GM21576 (cell line): ENCODE data around the gene PRXL2B.

Experiments used
- ATAC-seq: cut with Tn5 transposase; IDR thresholded peaks from one replicate; pipeline ENCODE4 v1.9.1; 2021; ENCODE audit warnings: mild to moderate bottlenecking, moderate library complexity; ENCODE audit not compliant: unreplicated experiment

Gene PRXL2B

DNA sequence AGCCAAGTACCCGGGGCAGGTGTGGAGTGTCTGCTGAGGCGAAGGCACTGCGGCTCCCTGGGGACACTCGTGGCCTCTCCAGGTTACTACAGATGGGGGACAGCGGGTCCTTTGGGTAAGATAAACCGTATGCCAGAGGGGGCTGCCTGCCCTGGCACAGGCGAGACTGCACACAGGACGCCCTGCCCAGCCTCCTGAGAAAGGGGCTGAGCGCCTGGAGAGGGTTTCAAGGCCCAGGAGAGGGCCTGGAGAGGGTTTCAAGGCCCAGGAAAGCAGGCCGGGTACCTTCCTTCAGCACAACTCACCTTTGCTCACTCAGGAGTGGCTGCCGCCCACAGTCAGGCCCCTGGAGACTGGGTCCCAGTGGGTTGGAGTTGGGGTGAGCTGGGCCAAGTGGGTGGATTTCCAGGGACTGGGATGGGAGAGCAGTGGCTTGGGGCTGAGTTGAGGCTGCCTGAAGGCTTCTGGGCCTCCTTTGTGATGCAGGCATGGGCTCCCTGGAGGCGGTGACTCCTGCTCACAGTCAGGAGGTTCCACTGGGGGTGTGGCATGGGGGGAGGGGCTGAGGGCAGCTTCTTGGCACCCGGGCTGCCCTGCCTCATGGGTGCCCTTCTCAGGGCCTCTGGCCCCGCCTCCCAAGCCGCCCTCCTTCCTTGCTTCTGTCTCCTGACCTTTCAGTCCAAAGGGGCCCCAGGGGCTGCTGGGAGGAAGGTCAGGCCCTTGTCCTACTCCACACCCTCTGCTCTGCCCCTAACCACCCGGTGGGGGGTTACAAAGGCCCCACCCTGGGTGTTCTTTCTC, 46.2 kb downstream of the PRXL2B start, which contains the start of gene MMEL1:
MMEL1 (minus strand) TSS at position 456 of the 801 bp plus-strand sequence. CDS start 3,532 bp downstream, outside the sequence.
- no peak for ATAC-seq

DNA sequence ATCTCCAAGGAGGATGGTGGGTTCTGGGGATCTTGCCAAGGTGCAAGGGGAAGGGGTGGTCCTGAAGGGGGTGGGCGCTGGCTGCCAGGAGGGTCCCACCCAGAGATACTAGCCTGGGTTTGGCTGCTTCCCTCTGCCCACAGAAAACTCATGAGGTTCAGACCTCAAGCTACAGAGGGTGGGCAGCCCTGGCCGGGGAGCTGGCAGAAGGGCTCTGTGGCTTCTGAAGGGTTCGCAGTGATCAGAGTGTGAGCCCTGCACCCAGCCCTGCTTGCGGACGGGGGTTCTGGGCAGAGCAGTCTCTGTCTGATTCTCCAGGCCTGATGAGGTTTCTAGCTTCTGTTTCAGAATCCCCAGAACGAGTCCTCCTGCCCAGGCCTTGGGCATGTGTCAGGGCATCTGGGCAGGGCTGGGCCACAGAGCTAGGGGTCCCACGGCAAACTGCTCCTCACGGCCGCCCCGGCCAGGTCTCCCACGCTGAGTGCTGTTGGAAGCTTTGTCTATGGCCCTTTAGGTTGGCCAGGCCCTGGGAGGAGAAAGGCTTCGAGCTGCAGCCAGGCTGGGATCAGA, 46.9 kb downstream of the PRXL2B start:
- no peak for ATAC-seq

DNA sequence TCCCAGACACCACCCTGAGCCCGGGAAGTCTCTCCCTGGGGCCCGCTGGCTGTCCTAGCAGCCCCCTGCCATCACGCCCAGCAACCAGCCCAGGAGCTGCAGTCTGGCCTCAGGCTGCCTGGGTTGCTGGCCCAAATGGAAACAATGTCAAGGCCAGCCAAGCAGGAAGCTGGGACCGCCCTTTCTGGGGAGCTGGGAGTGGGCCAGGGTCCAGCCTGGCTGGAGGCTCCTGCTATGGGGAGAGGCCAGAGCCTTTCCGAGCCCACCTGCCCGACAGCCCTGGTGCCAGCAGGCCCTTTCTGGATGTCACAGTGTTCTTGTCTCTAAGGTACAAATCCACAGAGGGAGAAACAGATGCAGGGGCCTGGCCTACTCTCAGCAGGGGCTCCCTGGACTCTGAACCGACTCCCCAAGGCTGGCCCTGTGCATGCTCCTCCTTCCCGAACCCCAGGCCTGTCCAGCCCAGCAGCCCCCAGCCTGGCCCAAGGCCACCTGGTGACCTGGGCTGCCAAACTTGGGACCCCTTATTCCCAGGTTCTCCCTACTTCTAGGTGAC, 47.4 kb downstream of the PRXL2B start:
- ATAC-seq = no peak

DNA sequence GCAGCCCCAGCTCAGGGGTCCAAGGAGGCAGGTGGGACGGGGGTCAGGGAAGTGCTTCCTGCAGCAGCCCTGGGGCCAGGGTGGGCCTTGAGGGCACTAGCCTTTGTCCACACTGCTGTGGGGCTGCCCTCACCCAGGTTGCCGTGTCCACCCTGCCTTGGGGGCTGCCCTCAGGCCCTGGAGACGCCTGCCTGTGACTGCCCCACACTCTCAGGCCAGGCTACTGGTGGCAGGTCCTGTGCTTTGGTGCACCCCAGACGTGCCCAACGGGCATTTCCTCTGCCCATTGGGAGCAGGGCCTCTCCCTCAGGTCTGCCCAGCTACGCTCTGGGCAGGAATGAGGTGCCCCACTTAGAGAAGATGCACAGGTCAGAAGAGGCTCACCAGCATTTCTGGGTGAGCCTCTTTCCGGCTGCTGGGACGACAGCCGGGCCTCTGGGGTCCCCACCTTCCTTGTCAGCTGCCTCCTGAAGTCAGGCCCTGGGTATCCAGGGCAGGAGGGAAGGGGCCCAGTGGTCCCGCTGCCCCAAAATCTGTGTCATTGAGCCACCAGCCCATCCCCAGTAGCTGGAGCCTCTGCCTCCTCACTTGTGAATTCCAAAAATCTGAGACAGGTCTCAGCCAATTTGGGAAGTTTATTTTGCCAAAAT, 48.9 kb downstream of the PRXL2B start:
- ATAC-seq = no peak

DNA sequence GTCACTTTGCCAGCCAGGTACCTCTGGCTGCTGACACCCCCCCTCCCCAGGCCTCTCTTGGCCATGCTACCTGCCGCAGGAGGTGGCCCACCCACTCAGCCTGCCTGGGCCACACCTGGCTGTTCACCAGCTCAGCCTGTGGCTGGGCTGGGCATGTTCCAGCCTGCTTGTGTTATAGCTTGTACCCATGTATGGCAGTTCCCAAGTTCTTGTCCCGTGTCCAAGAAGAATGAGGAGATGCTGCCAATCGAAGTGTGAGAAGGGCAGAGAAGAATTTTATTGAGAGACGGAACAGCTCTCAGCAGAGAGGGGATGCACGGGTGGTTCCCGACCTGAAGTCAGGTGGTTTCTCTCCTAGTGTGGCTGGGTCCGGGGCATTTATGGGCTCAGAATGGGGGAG, 50.2 kb downstream of the PRXL2B start:
- ATAC-seq = no peak

DNA sequence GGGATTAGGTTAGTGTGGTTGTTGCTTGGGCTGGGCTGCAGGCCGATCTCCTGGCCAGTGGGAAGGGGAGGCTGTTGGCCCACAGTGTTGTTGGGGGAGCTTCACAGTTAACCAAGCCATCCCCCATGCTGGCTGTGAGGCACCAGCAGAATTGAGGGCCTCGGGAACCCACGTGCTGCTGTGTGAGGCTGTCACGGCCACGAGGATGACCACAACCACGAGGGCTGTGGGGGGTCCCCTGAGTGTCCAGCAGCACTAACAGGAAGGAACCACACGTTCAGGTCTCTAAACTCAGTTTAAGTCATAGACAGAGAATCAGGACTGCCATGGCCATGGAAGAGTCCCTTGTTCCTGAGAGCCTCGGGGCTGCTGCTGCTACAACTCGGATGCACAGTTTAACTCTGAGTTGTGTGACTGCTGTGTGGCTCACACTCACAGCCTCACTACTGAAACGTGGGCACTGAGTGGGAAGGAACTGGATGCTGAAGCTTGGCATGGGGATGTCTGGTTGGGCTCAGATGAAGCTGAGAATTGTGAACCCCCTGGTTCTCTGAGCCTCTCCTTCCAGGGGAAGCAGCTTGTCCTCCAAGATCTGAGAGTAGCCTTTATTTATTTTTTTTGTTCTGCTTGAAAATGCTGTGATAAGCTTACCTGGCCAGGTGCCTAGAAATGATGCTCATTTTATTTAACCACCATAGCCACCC, 51.0 kb downstream of the PRXL2B start:
- no peak for ATAC-seq

DNA sequence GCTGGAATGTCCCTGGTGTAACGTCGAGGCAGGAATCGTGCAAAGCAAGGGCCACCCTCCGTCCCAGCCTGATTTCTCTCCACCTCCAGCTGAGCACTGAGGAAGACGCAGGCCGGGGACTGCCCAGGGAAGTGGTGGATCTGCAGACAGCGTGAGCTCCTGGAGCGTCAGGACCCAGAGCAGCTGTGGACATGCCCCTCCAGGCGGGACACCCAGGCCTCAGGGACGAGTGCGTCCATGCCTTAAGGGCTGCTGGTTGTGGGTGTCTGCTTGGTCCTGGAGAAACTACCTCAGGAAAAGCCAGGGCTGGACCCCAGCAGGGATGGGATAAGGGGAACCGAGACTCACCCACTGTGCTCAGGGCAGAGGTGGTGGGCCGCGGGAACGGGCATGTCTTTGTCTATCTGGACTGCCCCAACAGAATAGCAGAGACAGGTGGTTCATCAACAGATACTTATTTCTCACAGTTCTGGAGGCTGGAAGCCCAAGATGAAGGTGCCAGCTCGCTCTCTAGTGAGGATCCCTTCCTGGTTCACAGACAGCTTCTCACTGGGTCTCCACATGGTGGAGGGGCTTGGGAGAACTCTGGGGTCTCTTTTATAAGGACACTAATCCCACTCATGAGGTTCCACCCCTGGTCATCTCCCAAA, 52.0 kb downstream of the PRXL2B start:
- no peak for ATAC-seq

DNA sequence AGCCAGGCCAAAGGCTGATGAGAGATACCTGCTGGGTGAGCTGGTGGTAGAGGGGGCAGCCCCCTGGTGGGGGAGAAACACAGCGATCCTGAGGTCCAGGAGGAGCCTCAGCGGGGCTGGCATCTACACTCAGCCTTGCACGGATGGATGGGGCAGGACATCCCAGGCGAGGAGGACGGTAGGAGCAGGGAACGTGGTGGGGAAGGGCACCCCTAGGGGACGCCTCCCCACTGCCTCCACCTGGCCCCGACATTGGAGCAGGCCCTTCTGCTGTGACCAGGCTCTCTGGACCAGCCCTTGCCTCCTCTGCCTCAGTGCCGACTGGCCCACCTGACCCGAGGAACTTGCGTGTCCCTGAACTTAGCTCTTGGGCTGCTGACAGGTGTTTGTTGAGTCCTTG, 52.6 kb downstream of the PRXL2B start:
- ATAC-seq = no peak

DNA sequence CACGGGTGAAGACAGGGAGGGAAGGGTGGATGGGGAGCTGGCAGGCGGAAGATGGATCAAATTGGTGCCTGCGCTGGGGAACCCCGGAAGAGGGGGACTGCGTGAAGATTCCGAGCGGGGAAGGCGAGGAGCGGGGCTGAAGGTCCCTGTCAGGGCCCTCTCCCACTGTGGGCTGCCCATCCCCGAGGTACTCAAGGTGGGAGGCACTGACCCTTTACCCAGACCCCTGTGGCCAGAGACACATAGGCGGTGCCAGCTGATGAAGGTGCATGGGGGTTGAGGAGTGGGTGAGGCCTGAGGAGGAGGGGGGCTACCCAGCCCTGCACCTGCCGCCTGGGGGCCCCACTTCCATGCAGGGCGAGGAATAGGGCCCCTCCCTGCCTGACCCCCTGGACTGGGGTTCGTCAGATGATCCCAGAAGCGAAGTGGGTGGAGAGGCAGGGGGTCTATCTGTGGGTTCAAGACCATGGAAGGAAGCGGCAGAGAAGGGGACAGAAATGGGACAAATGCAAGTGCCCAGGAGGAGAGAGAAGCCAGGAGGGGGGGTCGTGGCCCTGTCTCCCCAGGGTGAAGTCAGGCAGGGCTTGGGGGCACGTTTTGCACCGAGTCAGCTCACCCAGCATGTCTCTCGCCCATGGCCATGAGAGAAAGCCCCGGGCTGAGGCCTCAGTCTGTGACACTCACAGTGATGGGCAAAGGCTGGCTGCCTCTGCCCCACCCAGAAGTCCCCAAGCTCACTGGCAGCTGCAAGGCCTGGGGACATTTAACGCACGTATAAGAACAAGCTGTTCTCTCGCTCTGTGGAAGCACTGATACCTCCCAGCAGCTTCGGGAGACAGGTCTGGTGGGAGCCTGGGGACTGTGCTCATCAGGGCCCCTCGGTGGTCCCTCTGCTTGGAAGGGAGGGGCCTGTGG, 53.3 kb downstream of the PRXL2B start:
- ATAC-seq = no peak

DNA sequence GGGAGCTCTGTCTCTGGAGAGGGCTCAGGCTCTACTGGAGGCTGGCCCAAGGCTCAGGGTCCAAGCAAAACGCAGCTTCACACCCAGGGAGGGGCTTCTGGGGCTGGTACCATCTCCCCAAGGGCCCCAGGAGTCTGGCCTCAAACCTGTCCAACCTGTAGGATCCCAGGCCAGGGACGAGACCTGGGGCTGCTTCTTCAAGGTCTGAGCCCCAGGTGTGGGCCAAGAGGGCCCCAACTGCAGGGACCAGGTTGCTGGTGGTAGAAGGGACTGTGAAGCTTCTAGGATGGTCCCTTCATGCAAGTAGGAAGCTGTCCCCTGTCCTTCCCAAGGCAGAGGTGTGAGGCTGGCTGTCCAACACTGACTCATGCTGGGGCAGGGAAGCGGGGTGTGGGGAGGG, 54.0 kb downstream of the PRXL2B start:
- no peak for ATAC-seq
